Common myeloid progenitor, CD34-positive (primary cell): ENCODE measurements around the gene SLC39A5.

Source experiments
- CTCF ChIA-PET: fragments of 350-600 bp; sonication (Branson Sonifier 250); formaldehyde crosslinking; loops from one replicate; lab custom pipeline; 2021; ENCODE audit warnings: antibody characterized with exemption; lab: Charles Lee
- POLR2A ChIA-PET: fragments of 350-600 bp; sonication (Branson Sonifier 250); formaldehyde crosslinking; loops from one replicate; lab custom pipeline; 2021; ENCODE audit warnings: antibody characterized with exemption; lab: Charles Lee
- DNase-seq, 3 donors: peaks; one replicate each; pipeline versions ENCODE4 v3.0.0 to v3.0.0-alpha.2; 2013
- H3K27ac ChIP-seq, 2 experiments: 1 replicate in 1 of 2; 2 replicates in 1 of 2; pipeline ENCODE4 v1.7.0; 2013; ENCODE audit warnings: inconsistent platforms in 2 of 2, low read length in 2 of 2, mild to moderate bottlenecking in 2 of 2, low read depth in 1 of 2, moderate library complexity in 1 of 2; ENCODE audit not compliant: severe bottlenecking in 2 of 2, insufficient read depth in 1 of 2, poor library complexity in 1 of 2
- H3K27me3 ChIP-seq, 5 experiments: replicated peaks in 2 of 5; 1 replicate in 3 of 5; 2 replicates in 2 of 5; pipeline versions ENCODE4 v1.6.1 to v1.7.0; 2013; ENCODE audit warnings: low read length in 4 of 5, mild to moderate bottlenecking in 2 of 5, moderate library complexity in 2 of 5, inconsistent platforms in 1 of 5; ENCODE audit not compliant: insufficient read depth in 5 of 5, control insufficient read depth in 4 of 5
- H3K36me3 ChIP-seq, 4 experiments: 1 replicate in 2 of 4; 2 replicates in 2 of 4; pipeline versions ENCODE4 v1.6.1 to v1.7.0; 2013; ENCODE audit warnings: low read length in 3 of 4, control low read depth in 1 of 4, mild to moderate bottlenecking in 1 of 4; ENCODE audit not compliant: control insufficient read depth in 4 of 4, insufficient read depth in 4 of 4
- H3K4me1 ChIP-seq, 4 experiments: 1 replicate in 3 of 4; 2 replicates in 1 of 4; pipeline versions ENCODE4 v1.6.1 to v1.7.1; 2013; ENCODE audit warnings: low read length in 3 of 4, mild to moderate bottlenecking in 3 of 4, control low read depth in 1 of 4, inconsistent platforms in 1 of 4, moderate library complexity in 1 of 4; ENCODE audit not compliant: control insufficient read depth in 4 of 4, insufficient read depth in 4 of 4; ENCODE audit errors: control extremely low read depth in 1 of 4
- H3K4me3 ChIP-seq, 7 experiments: 1 replicate in 4 of 7; 2 replicates in 3 of 7; pipeline versions ENCODE4 v1.5.1 to v1.7.0; 2013; ENCODE audit warnings: mild to moderate bottlenecking in 7 of 7, low read length in 6 of 7, moderate library complexity in 6 of 7, inconsistent platforms in 2 of 7, low read depth in 2 of 7, control low read depth in 1 of 7; ENCODE audit not compliant: insufficient read depth in 4 of 7, control insufficient read depth in 1 of 7; ENCODE audit errors: extremely low read depth in 1 of 7
- H3K9me3 ChIP-seq, 5 experiments: 1 replicate in 4 of 5; 2 replicates in 1 of 5; pipeline versions ENCODE4 v1.6.1 to v1.7.1; 2013; ENCODE audit warnings: low read length in 4 of 5, mild to moderate bottlenecking in 2 of 5, inconsistent platforms in 1 of 5, low read depth in 1 of 5, moderate library complexity in 1 of 5; ENCODE audit not compliant: control insufficient read depth in 4 of 5, insufficient read depth in 2 of 5; ENCODE audit errors: control extremely low read depth in 1 of 5
- WGBS: methylation state at CpG from one replicate; pipeline ENCODE4 v1.1.5; 2013; ENCODE audit not compliant: insufficient coverage; 5-methylcytosine and 5-hydroxymethylcytosine counted together

The SLC39A5 gene

DNA sequence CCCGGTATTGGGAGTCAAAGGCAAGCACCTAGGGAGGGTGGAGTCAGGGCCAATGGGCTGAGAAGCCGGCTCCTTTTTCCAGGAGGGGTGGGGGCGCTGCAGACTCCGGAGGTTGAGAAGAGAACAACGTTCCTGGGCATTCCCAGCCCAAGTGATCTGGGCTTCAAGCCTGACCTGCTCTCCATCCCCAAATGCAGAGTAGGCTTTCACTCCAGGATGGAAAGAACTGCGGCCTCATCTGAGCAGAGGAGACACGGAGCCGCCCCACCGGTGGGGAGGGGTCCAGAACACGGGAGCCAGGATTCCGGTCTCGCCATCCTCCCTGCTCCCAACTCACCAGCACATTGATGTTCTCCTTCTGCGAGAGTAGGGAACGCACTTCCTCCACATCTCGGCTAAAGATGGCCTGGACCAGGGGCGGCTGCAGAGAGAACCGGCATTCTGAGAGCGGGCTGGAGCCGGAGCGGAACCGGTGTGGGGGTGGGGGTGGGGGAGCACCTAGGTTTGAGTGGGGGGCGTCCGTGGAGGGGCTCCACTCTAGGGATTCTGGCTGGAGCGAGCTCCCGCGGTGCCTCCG is 27.7 kb downstream of the SLC39A5 start:
- Histone ChIP-seq H3K27ac (peak overlapping the region; percentile 46 to 74), H3K4me3 (peak overlapping the region; percentile 74 to 86 (median 84)), H3K4me1 (peaks cover 0 to 19% (median 15%) of the 10 kb centered on the region in 4 experiments), H3K36me3 (peaks cover 9 to 34% (median 24%) of the 10 kb centered on the region in 4 experiments), H3K9me3 (no peaks in the 10 kb centered on the region), H3K27me3 (no peaks in the 10 kb centered on the region)
- WGBS, result 0% methylated on average over 17 of the region's 27 CpGs
- POLR2A ChIA-PET, result interaction anchor here (0.6 to 1.8 kb wide), 3 partner anchors 9 to 81 kb away, joined by 3 to 7 read pairs (median 5); partner anchors contain the start of genes COQ10A and RNF41
- CTCF ChIA-PET, result interaction anchor here (0.6 to 4.0 kb wide), 25 partner anchors 9 to 141 kb away, joined by 3 to 24 read pairs (median 4); partner anchors contain the start of genes CNPY2, COQ10A, RNF41 and RPL41
- DNase-seq, result no peak

- no peaks in the 10 kb centered on the region for H3K9me3 ChIP-seq
- CTCF ChIA-PET, result interaction anchor here (0.6 to 4.0 kb wide), 23 partner anchors 9 to 142 kb away, joined by 3 to 24 read pairs (median 4); partner anchors contain the start of genes CNPY2, RNF41, RPL41 and SLC39A5
- peak within 1 kb of the TSS; percentile 74 to 86 (median 84) for H3K4me3 ChIP-seq
- H3K4me1 ChIP-seq, result peaks cover 0 to 19% (median 15%) of the 10 kb centered on the region in 4 experiments
- H3K27me3 ChIP-seq, result no peaks in the 10 kb centered on the region
- WGBS, result 0% methylated on average over 50 of the region's 78 CpGs
- H3K27ac ChIP-seq, result peak within 1 kb of the TSS; percentile 46 to 74
- DNase-seq, result peak; percentile 77 to 88 (median 87)
- peaks cover 5 to 27% (median 20%) of the 10 kb centered on the region in 4 experiments for H3K36me3 ChIP-seq
- POLR2A ChIA-PET, result interaction anchor here (0.6 to 1.8 kb wide), 4 partner anchors 9 to 82 kb away, joined by 3 to 7 read pairs (median 4); partner anchors contain the start of genes COQ10A and RNF41
Observed at GRCh38 chr12:56258068-56258819, 28.4 kb downstream of the SLC39A5 start, which contains the start of gene ANKRD52. ANKRD52 (minus strand) TSS chr12:56258384; CDS start chr12:56258269, 115 bp downstream.

GRCh38 chr12:56258820-56259183 is 29.0 kb downstream of the SLC39A5 start:
- CTCF ChIA-PET, result interaction anchor here (1.1 to 4.0 kb wide), 14 partner anchors 9 to 142 kb away, joined by 3 to 24 read pairs (median 5); partner anchors contain the start of genes RNF41, RPL41 and SMARCC2
- H3K27me3 ChIP-seq, result no peaks in the 10 kb centered on the region
- H3K27ac ChIP-seq, result peak overlapping the region; percentile 33 to 66
- no peaks in the 10 kb centered on the region for H3K9me3 ChIP-seq
- peak overlapping the region; percentile 74 to 86 (median 84) for H3K4me3 ChIP-seq
- H3K4me1 ChIP-seq, result peaks cover 0 to 19% (median 15%) of the 10 kb centered on the region in 4 experiments
- H3K36me3 ChIP-seq, result peaks cover 5 to 22% (median 14%) of the 10 kb centered on the region in 4 experiments
- 3% methylated on average over 5 of the region's 9 CpGs for WGBS
- no peak for DNase-seq
- POLR2A ChIA-PET, result interaction anchor here (0.9 to 1.8 kb wide), 3 partner anchors 8 to 69 kb away, joined by 3 to 7 read pairs (median 5); partner anchors contain the start of genes COQ10A and RNF41

DNA sequence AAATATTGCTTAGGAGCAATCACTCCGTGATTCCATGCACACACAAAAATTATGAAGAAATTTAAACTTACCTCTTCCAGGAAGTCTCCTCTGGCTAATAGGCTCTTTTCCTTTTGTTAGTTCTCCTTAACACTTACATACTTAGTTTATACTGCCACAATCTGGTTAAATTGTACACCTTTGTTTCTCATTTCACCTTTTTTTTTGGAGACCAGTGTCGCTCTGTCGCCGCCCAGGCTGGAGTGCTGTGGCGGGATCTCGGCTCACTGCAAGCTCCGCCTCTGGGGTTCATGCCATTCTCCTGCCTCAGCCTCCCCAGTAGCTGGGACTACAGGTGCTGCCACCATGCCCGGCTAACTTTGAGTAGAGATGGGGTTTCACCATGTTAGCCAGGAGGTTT is 30.5 kb downstream of the SLC39A5 start:
- ChIA-PET CTCF (interaction anchor here (1.3 kb wide), 1 partner anchor 201 kb away, joined by 3 read pairs; no protein-coding TSS in a partner anchor), POLR2A (interaction anchor here (1.1 kb wide), 1 partner anchor 10 kb away, joined by 3 read pairs; no protein-coding TSS in a partner anchor)
- DNase-seq, result no peak
- no peak overlapping the region for H3K27ac ChIP-seq
- no peak overlapping the region for H3K4me3 ChIP-seq
- H3K9me3 ChIP-seq, result no peaks in the 10 kb centered on the region
- H3K4me1 ChIP-seq, result peaks cover 0 to 19% (median 15%) of the 10 kb centered on the region in 4 experiments
- 100% methylated on average over 4 of the region's 8 CpGs for WGBS
- peaks cover 0 to 8% (median 5%) of the 10 kb centered on the region in 4 experiments for H3K36me3 ChIP-seq
- H3K27me3 ChIP-seq, result no peaks in the 10 kb centered on the region

- 90% methylated on average over 2 of the region's 3 CpGs for WGBS
- DNase-seq, result no peak
- POLR2A ChIA-PET, result interaction anchor here (1.1 kb wide), 1 partner anchor 10 kb away, joined by 3 read pairs; no protein-coding TSS in a partner anchor
- H3K9me3 ChIP-seq, result no peaks in the 10 kb centered on the region
- CTCF ChIA-PET, result interaction anchor here (1.0 to 1.3 kb wide), 2 partner anchors 18 to 201 kb away, joined by 3 read pairs; no protein-coding TSS in a partner anchor
- H3K27ac ChIP-seq, result no peak overlapping the region
- peaks cover 0 to 3% (median under 1%) of the 10 kb centered on the region in 4 experiments for H3K36me3 ChIP-seq
- no peaks in the 10 kb centered on the region for H3K27me3 ChIP-seq
- no peak overlapping the region for H3K4me3 ChIP-seq
- H3K4me1 ChIP-seq, result peaks cover 0 to 19% (median 15%) of the 10 kb centered on the region in 4 experiments
Observed at GRCh38 chr12:56260921-56261320, 31.1 kb downstream of the SLC39A5 start.

DNA sequence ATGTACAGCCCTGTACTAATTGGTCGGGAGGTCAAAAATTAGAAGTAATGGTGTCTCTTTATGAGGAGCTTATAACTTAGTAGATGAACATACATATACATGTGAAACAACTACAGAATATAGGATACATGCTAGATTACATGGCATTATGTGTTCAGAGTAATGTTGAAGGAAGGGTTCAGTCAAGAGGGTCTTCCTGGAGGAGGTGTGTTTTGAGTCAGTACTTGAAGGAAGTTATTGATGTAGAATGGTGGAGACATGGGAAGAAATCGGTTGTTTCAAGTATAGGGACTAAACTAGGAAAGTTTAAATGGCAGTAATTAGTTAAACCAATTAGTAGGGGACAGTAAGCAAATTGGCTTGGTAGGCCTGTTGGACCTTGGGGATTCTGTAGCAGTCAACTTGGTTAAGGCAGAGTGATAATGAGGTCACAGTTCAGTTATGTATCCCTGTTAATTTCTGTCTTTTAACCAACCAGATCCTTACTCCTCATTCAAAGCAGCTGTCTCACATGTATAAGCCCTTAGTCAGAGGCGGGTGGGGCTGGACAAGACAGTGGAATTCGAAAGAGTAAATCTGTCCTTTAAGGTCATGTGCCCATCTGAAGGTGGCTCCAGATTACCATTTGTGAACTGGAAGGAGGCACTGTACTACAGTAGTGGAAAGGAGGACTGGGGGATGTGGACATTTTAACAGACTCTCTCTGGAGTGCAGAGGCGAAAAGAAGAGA is 31.8 kb downstream of the SLC39A5 start:
- Histone ChIP-seq H3K36me3 (no peaks in the 10 kb centered on the region), H3K27ac (no peak overlapping the region), H3K4me1 (peaks cover 0 to 23% (median 20%) of the 10 kb centered on the region in 4 experiments), H3K27me3 (no peaks in the 10 kb centered on the region), H3K4me3 (no peak overlapping the region), H3K9me3 (no peaks in the 10 kb centered on the region)
- POLR2A ChIA-PET, result interaction anchor here (1.1 kb wide), 1 partner anchor 9 kb away, joined by 3 read pairs; no protein-coding TSS in a partner anchor
- DNase-seq, result no peak
- WGBS, result 95% methylated on average over 3 of the region's 5 CpGs
- CTCF ChIA-PET, result interaction anchor here (0.6 to 1.3 kb wide), 3 partner anchors 17 to 200 kb away, joined by 3 read pairs; no protein-coding TSS in a partner anchor
